ENCODE measurements around the gene ALG6.
A peak's percentile ranks its signal among the peaks of the same experiment; 100 is the strongest.

Gene ALG6

DNA sequence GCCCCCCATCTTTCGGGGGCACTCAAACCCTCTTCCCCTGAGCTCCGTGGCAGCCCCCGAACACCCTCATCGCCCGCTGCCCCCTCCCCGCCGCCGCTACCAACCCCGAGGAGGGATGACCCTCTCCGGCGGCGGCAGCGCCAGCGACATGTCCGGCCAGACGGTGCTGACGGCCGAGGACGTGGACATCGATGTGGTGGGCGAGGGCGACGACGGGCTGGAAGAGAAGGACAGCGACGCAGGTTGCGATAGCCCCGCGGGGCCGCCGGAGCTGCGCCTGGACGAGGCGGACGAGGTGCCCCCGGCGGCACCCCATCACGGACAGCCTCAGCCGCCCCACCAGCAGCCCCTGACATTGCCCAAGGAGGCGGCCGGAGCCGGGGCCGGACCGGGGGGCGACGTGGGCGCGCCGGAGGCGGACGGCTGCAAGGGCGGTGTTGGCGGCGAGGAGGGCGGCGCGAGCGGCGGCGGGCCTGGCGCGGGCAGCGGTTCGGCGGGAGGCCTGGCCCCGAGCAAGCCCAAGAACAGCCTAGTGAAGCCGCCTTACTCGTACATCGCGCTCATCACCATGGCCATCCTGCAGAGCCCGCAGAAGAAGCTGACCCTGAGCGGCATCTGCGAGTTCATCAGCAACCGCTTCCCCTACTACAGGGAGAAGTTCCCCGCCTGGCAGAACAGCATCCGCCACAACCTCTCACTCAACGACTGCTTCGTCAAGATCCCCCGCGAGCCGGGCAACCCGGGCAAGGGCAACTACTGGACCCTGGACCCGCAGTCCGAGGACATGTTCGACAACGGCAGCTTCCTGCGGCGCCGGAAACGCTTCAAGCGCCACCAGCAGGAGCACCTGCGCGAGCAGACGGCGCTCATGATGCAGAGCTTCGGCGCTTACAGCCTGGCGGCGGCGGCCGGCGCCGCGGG is 44.2 kb upstream of the ALG6 start:
- TF ChIP-seq, protein P1, sequence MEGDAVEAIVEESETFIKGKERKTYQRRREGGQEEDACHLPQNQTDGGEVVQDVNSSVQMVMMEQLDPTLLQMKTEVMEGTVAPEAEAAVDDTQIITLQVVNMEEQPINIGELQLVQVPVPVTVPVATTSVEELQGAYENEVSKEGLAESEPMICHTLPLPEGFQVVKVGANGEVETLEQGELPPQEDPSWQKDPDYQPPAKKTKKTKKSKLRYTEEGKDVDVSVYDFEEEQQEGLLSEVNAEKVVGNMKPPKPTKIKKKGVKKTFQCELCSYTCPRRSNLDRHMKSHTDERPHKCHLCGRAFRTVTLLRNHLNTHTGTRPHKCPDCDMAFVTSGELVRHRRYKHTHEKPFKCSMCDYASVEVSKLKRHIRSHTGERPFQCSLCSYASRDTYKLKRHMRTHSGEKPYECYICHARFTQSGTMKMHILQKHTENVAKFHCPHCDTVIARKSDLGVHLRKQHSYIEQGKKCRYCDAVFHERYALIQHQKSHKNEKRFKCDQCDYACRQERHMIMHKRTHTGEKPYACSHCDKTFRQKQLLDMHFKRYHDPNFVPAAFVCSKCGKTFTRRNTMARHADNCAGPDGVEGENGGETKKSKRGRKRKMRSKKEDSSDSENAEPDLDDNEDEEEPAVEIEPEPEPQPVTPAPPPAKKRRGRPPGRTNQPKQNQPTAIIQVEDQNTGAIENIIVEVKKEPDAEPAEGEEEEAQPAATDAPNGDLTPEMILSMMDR (IDR thresholded peaks at IDR 0.05), result no peak
- no peaks in the 10 kb centered on the region for H3K36me3 ChIP-seq
- peak overlapping the region; percentile 31 for H3K27ac ChIP-seq
- H3K9me3 ChIP-seq, result peaks cover 4% of the 10 kb centered on the region
- H3K4me1 ChIP-seq (ENCODE audit: control insufficient read depth in 1 of 2, insufficient read depth in 1 of 2, low read depth in 1 of 2, low read length in 1 of 2), result peaks cover 52 to 75% of the 10 kb centered on the region in 2 experiments
- peak overlapping the region; percentile 71 to 81 for H3K4me3 ChIP-seq (ENCODE audit: low read depth in 1 of 2, low read length in 1 of 2)
- H3K27me3 ChIP-seq, result peaks cover 100% of the 10 kb centered on the region

DNA sequence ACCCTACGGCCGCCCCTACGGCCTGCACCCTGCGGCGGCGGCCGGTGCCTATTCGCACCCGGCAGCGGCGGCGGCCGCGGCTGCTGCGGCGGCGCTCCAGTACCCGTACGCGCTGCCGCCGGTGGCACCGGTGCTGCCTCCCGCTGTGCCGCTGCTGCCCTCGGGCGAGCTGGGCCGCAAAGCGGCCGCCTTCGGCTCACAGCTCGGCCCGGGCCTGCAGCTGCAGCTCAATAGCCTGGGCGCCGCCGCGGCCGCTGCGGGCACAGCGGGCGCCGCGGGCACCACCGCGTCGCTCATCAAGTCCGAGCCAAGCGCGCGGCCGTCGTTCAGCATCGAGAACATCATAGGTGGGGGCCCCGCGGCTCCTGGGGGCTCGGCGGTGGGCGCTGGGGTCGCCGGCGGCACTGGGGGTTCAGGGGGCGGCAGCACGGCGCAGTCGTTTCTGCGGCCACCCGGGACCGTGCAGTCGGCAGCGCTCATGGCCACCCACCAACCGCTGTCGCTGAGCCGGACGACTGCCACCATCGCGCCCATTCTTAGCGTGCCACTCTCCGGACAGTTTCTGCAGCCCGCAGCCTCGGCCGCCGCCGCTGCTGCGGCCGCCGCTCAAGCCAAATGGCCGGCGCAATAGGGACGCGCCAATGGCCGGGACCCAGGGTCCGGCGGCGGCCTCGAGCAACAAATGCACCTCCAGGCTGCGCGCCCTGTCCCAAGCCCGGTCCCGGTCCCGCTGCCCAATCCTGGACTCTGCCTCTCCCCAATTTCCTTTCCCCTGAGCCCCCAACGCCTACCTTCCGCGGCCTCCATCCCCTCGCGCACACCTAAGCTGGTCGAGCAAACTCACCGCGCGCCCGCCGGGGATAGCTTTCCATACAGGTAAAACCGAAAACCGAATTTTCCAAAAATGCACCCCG is 43.3 kb upstream of the ALG6 start:
- Histone ChIP-seq H3K4me3 (ENCODE audit: low read depth in 1 of 2, low read length in 1 of 2) (peak overlapping the region; percentile 71 to 81), H3K27me3 (peaks cover 100% of the 10 kb centered on the region), H3K27ac (no peak overlapping the region), H3K9me3 (peaks cover 4% of the 10 kb centered on the region), H3K4me1 (ENCODE audit: control insufficient read depth in 1 of 2, insufficient read depth in 1 of 2, low read depth in 1 of 2, low read length in 1 of 2) (peaks cover 49 to 67% of the 10 kb centered on the region in 2 experiments), H3K36me3 (no peaks in the 10 kb centered on the region)
- TF ChIP-seq, protein P1 (IDR thresholded peaks at IDR 0.05), result no peak

DNA sequence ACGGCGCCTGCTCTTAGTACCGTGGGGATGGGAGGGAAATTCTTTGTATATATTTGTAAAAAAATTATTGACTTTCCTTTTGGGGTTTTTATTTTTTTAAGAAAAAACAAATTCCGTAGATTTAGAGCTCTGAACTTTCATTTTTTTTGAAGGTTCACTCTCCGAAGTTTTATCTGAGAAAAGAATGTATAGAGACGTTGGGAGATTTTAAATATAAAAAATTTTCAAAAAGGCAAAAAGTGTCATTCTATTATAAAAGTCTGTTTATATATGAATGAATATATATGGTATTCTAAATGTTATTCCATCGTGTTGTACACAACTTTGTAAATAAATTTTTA is 42.7 kb upstream of the ALG6 start:
- peaks cover 4% of the 10 kb centered on the region for H3K9me3 ChIP-seq
- H3K4me1 ChIP-seq (ENCODE audit: control insufficient read depth in 1 of 2, insufficient read depth in 1 of 2, low read depth in 1 of 2, low read length in 1 of 2), result peaks cover 44 to 68% of the 10 kb centered on the region in 2 experiments

DNA sequence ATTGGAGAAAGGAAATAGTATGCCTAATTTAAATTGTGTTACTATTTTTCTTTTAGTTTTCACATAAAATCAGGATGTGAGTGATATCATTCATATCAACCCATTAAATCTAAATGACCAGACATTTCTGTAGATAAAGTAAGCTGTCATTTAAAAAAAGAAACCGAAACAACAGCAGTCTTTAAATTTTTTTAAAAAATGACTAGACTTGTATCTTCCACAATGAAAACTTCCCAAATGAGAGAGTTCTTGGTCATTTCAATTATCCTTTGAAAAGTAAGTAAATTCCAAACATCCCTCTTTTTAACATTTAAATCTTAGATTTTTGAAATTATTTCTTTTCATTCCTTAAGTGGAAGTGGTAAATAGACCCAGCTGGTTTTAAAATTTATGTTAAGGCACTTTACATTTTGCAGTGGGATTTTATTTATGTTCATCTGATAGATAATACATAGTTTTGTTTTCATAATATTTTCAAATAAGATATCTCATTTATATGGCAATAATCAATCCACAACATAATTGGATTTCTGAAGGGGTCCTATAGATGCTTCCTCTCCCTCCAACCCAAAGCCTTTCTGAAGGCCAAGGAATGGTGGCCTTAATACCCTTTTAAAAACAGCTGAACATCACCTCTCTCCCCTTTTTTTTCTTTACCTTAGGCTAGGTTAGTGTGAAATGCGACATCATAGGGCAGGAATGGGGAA is 42.0 kb upstream of the ALG6 start:
- Histone ChIP-seq H3K27me3 (peaks cover 100% of the 10 kb centered on the region), H3K4me3 (ENCODE audit: low read depth in 1 of 2, low read length in 1 of 2) (no peak overlapping the region), H3K9me3 (peaks cover 4% of the 10 kb centered on the region), H3K36me3 (no peaks in the 10 kb centered on the region), H3K4me1 (ENCODE audit: control insufficient read depth in 1 of 2, insufficient read depth in 1 of 2, low read depth in 1 of 2, low read length in 1 of 2) (peaks cover 43 to 68% of the 10 kb centered on the region in 2 experiments), H3K27ac (no peak overlapping the region)
- TF ChIP-seq, protein P1 (IDR thresholded peaks at IDR 0.05), result no peak

More for the DNA sequence above, 42.7 kb upstream of the ALG6 start:
- no peaks in the 10 kb centered on the region for H3K36me3 ChIP-seq
- no peak overlapping the region for H3K27ac ChIP-seq
- peaks cover 100% of the 10 kb centered on the region for H3K27me3 ChIP-seq
- TF ChIP-seq, protein P1 (IDR thresholded peaks at IDR 0.05), result no peak
- H3K4me3 ChIP-seq (ENCODE audit: low read depth in 1 of 2, low read length in 1 of 2), result peak overlapping the region in 1 of 2 experiments; percentile 52

DNA sequence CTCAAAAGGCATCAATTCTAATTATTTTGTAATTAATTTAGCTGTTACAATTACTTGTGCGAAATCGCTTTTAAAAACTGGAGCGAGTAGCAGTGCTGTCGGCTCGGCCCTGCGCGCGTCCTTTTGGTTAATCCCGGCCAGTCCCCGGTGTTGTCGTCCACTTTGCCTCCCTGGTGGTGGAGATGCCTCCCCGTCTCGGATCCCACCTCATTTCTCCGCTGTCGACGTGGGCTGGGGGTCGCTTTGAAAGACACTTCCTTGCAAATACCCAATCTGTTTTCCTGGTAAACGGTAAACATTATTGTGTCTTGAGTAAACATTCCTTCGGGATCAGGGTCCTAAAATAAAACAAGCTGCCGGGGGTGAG is 41.3 kb upstream of the ALG6 start:
- H3K27ac ChIP-seq, result no peak overlapping the region
- H3K27me3 ChIP-seq, result peaks cover 100% of the 10 kb centered on the region
- TF ChIP-seq, protein P1 (IDR thresholded peaks at IDR 0.05), result no peak

More for the DNA sequence above, 41.3 kb upstream of the ALG6 start:
- H3K4me1 ChIP-seq (ENCODE audit: control insufficient read depth in 1 of 2, insufficient read depth in 1 of 2, low read depth in 1 of 2, low read length in 1 of 2), result peaks cover 36 to 64% of the 10 kb centered on the region in 2 experiments
- no peaks in the 10 kb centered on the region for H3K36me3 ChIP-seq
- no peak overlapping the region for H3K4me3 ChIP-seq (ENCODE audit: low read depth in 1 of 2, low read length in 1 of 2)
- H3K9me3 ChIP-seq, result peaks cover 4% of the 10 kb centered on the region

Data from neutrophil (primary cell).